ENCODE measurements around the gene B3GALT5.

B3GALT5 gene

DNA sequence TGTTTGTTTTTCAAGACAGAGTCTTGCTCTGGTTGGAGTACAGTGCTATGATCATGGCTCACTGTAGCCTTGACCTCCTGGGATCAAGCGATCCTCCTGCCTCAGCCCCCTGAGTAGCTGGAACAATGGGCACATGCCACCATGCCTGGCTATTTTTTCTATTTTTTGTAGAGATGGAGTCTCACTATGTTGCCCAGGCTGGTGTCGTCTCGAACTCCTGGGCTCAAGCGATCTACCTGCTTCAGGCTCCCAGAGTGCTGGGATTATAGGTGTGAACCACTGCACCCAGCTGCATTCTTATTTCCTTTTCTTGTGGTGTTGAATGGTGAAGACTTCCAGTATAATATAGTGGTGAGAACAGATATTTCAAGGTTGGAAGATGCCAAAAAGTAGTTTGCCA, 28.0 kb downstream of the B3GALT5 start:
- TF ChIP-seq CTCF (IDR thresholded peaks at IDR 0.05; ENCODE audit: low read depth, low read length, missing control alignments), result no peak
- DNase-seq (ENCODE audit: low read depth), result no peak
- in situ Hi-C loops (cut with HindIII; ENCODE audit: low sequenced_read_pairs), result no loop called here
- no peak overlapping the region for H3K4me3 ChIP-seq (ENCODE audit: low read depth, low read length)

GRCh38 chr21:39641827-39642450, 29.2 kb downstream of the B3GALT5 start:
- TF ChIP-seq CTCF (IDR thresholded peaks at IDR 0.05; ENCODE audit: low read depth, low read length, missing control alignments), result no peak
- DNase-seq (ENCODE audit: low read depth), result no peak
- no peak overlapping the region for H3K4me3 ChIP-seq (ENCODE audit: low read depth, low read length)
- in situ Hi-C loops (cut with HindIII; ENCODE audit: low sequenced_read_pairs), result no loop called here

DNA sequence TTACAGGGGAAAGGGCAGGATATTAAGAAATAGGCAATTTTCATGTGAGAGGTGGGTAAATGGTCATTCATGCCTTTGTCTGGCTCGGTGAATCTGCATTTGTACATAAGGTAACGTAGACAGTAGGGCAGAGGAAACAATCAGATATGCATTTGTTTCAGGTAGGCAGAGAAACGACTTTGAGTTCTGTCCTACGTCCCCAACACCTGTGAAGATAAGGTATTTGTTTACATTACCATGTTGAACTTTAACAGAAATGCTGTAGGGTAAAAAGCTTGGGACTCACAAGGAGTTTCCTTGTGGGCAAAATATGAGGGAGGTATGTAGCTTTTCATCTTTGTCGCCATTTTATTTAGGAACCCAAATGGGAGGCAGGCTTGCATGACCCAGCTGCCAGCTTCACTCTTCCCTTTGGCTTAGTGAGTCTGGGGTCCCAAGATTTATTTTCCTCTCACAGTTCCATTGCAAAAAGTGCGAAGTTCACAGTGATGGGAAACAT, 31.4 kb downstream of the B3GALT5 start:
- no peak for TF ChIP-seq CTCF (IDR thresholded peaks at IDR 0.05; ENCODE audit: low read depth, low read length, missing control alignments)
- in situ Hi-C loops (cut with HindIII; ENCODE audit: low sequenced_read_pairs), result no loop called here
- H3K4me3 ChIP-seq (ENCODE audit: low read depth, low read length), result no peak overlapping the region
- no peak for DNase-seq (ENCODE audit: low read depth)

DNA sequence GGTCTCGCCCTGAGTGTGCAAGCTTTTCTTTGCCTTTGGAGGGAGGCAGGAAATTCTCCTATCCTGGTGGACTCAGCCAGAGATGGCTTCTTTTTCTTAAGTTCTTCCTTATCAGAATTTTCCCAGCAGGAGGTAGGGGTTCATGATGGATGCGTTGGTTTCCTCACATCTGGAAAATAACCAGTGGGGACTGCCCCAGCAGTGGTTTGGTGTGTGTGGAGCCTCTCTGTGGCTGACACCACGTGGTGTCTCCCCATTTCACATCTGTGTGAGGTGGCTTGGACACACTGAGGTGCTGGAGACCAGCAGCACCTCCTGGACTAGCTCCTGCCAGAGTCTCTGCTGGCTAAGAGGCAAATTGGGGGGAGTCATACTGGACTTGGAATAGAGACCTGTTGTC, 32.6 kb downstream of the B3GALT5 start:
- in situ Hi-C loops (cut with HindIII; ENCODE audit: low sequenced_read_pairs), result no loop called here
- TF ChIP-seq CTCF (IDR thresholded peaks at IDR 0.05; ENCODE audit: low read depth, low read length, missing control alignments), result no peak
- no peak overlapping the region for H3K4me3 ChIP-seq (ENCODE audit: low read depth, low read length)
- no peak for DNase-seq (ENCODE audit: low read depth)

GRCh38 chr21:39647476-39647875, 34.7 kb downstream of the B3GALT5 start:
- DNase-seq (ENCODE audit: low read depth), result peak; percentile 65
- H3K4me3 ChIP-seq (ENCODE audit: low read depth, low read length), result no peak overlapping the region
- in situ Hi-C loops (cut with HindIII; ENCODE audit: low sequenced_read_pairs), result no loop called here
- no peak for TF ChIP-seq CTCF (IDR thresholded peaks at IDR 0.05; ENCODE audit: low read depth, low read length, missing control alignments)

DNA sequence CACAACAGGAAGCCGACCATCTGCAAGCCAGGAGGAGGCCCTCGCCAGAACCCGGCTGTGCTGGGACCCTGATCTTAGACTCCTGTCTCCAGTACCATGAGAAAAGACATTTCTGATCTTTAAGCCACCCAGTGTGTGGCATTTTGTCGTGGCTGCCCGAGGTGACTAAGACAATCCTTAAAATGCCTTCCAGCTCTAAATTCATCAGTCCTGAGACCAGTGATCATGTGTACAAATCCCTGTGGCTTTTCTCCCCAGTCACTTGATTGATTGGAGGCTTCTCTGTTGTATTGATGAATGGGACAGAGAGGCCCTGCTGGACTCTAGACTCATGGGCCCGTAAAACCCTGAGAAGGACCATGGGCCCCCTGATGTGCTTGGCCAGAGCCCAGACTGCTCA, 36.1 kb downstream of the B3GALT5 start:
- in situ Hi-C loops (cut with HindIII; ENCODE audit: low sequenced_read_pairs), result no loop called here
- no peak for DNase-seq (ENCODE audit: low read depth)
- no peak overlapping the region for H3K4me3 ChIP-seq (ENCODE audit: low read depth, low read length)
- no peak for TF ChIP-seq CTCF (IDR thresholded peaks at IDR 0.05; ENCODE audit: low read depth, low read length, missing control alignments)
